Upper lobe of left lung (tissue), 6 donors: ENCODE results near the gene PTGFR. TPM values are rescaled to one million over a fixed set of nuclear protein-coding genes. Genes with fewer than 3 reads are reported as not detected.

Experiments used
- ATAC-seq, 2 donors: fragments of 200-7000 bp; cut with Tn5 transposase; one replicate each; pipeline ENCODE4 v1.9.1; 2022; ENCODE audit warnings: mild to moderate bottlenecking in 2 of 2, moderate library complexity in 2 of 2; ENCODE audit not compliant: low FRiP score in 2 of 2
- DNase-seq, 2 donors: peaks; one replicate each; pipeline ENCODE4 v3.0.0-alpha.2; 2019 to 2020
- H3K27ac ChIP-seq, 4 donors: fragments of 200-600 bp; sonication (generic); one replicate each; pipeline ENCODE4 v1.5.1; 2016 to 2019
- H3K27me3 ChIP-seq, 4 donors: fragments of 200-600 bp; sonication (generic); one replicate each; pipeline ENCODE4 v1.5.1; 2017 to 2019
- H3K36me3 ChIP-seq, 4 donors: fragments of 200-600 bp; sonication (generic); one replicate each; pipeline ENCODE4 v1.5.1; 2016 to 2019
- H3K4me1 ChIP-seq, 4 donors: fragments of 200-600 bp; sonication (generic); one replicate each; pipeline ENCODE4 v1.5.1; 2018 to 2019
- H3K4me3 ChIP-seq, 4 donors: fragments of 200-600 bp; sonication (generic); one replicate each; pipeline ENCODE4 v1.5.1; 2017 to 2019; ENCODE audit warnings: mild to moderate bottlenecking in 2 of 4, moderate library complexity in 1 of 4
- H3K9me3 ChIP-seq, 4 donors: fragments of 200-600 bp; sonication (generic); one replicate each; pipeline ENCODE4 v1.5.1; 2018 to 2019
- EP300 ChIP-seq, 4 donors: sonication (generic); formaldehyde crosslinking; IDR thresholded peaks; one replicate each; pipeline ENCODE4 v1.5.1; 2017; ENCODE audit warnings: antibody characterized with exemption in 4 of 4, control low read depth in 2 of 4
- POLR2A ChIP-seq, 4 donors: fragments of 450-650 bp; IDR thresholded peaks; one replicate each; pipeline ENCODE4 v1.5.1; 2016 to 2017; ENCODE audit warnings: antibody characterized with exemption in 4 of 4, mild to moderate bottlenecking in 2 of 4
- POLR2AphosphoS5 ChIP-seq, 2 donors: sonication (generic); formaldehyde crosslinking; IDR thresholded peaks; one replicate each; pipeline ENCODE4 v1.5.1; 2017; ENCODE audit warnings: antibody characterized with exemption in 2 of 2
- WGBS, 2 donors: methylation state at CpG; one replicate each; pipeline ENCODE4 v1.1.5; 2017 to 2018; 5-methylcytosine and 5-hydroxymethylcytosine counted together
- total RNA-seq, 6 donors: library from RNA; depleted of rRNA in 4 of 6; stranded (reverse); fragments of >200 nt in 4 of 6; gene quantifications; one replicate each; pipeline versions ENCODE4 v1.1.0 to v1.2.1, GENCODE V29; 2016 to 2021
- TF ChIP-seq, protein P1 (sequence below), 6 experiments: fragments of 450-650 bp in 4 of 6; fragments of 200-600 bp in 2 of 6; sonication (generic) in 2 of 6; IDR thresholded peaks; one replicate each; pipeline ENCODE4 v1.5.1; 2016 to 2019; ENCODE audit warnings: antibody characterized with exemption in 6 of 6
- donor health status: DM: no; HTN: no; CAD: no; lungs with moderate emphysema.
- donor health status: DM: no; HTN: yes; CAD: no; lungs with severe emphysema.

Gene PTGFR
- total RNA-seq, 6 donors from 2014 or later, result 0.78 to 4.7 (median 2.2) TPM

DNA sequence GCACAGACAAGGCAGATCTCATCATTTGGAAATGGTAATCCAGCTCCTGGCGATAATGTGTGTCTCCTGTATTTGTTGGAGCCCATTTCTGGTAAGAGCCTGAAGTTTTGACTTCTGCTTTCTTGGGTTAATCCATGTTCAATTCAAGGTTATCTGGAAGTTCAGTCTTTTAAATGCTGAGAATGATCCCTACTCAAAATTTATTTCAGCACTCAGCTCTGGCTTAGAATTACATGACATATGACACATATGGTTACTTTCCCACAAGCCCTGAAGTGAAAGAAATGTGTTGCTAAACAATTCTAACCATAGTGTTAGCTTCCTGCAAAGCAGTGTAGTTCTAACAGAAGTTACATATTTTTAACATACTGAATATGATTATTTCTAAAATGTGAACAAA is 2.7 kb downstream of the PTGFR start:
- no peak overlapping the region for H3K4me3 ChIP-seq
- 76 to 83% methylated on average over 1 of the region's 1 CpG for WGBS, 2 donors
- TF ChIP-seq POLR2A (IDR thresholded peaks at IDR 0.05), result no peak
- TF ChIP-seq POLR2AphosphoS5 (IDR thresholded peaks at IDR 0.05), result no peak
- no peak for TF ChIP-seq EP300 (IDR thresholded peaks at IDR 0.05)
- TF ChIP-seq, protein P1, sequence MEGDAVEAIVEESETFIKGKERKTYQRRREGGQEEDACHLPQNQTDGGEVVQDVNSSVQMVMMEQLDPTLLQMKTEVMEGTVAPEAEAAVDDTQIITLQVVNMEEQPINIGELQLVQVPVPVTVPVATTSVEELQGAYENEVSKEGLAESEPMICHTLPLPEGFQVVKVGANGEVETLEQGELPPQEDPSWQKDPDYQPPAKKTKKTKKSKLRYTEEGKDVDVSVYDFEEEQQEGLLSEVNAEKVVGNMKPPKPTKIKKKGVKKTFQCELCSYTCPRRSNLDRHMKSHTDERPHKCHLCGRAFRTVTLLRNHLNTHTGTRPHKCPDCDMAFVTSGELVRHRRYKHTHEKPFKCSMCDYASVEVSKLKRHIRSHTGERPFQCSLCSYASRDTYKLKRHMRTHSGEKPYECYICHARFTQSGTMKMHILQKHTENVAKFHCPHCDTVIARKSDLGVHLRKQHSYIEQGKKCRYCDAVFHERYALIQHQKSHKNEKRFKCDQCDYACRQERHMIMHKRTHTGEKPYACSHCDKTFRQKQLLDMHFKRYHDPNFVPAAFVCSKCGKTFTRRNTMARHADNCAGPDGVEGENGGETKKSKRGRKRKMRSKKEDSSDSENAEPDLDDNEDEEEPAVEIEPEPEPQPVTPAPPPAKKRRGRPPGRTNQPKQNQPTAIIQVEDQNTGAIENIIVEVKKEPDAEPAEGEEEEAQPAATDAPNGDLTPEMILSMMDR (IDR thresholded peaks at IDR 0.05), result no peak
- peaks cover 0 to 5% (median 0%) of the 10 kb centered on the region in 4 donors for H3K27me3 ChIP-seq
- ATAC-seq, result no peak
- no peaks in the 10 kb centered on the region for H3K9me3 ChIP-seq
- peaks cover 0 to 14% (median 7%) of the 10 kb centered on the region in 4 donors for H3K4me1 ChIP-seq
- H3K36me3 ChIP-seq, result no peaks in the 10 kb centered on the region
- no peak overlapping the region for H3K27ac ChIP-seq
- DNase-seq, result no peak

DNA sequence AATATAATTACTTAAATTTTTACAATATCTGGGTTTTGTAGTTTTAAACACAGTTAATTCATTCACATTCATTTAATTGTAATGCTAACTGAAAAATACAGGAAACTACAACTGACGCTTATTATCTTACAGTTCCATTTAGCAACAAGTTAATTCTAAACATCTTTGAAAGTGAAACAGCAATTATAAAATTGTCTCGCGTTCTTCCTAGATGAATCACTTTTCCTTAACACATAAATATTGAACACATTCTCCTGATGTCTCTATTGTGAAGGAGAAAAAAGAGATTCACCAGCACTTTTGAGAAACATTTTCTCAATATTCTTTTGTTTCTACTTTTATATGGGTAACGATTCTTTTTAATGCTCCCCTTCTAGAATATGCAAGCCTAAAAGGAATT is 6.4 kb downstream of the PTGFR start:
- ATAC-seq (no peak), DNase-seq (no peak)
- Histone ChIP-seq H3K4me1 (no peaks in the 10 kb centered on the region), H3K27me3 (no peaks in the 10 kb centered on the region), H3K27ac (no peak overlapping the region), H3K9me3 (no peaks in the 10 kb centered on the region), H3K4me3 (no peak overlapping the region), H3K36me3 (no peaks in the 10 kb centered on the region)
- no peak for TF ChIP-seq EP300 (IDR thresholded peaks at IDR 0.05)
- no peak for TF ChIP-seq POLR2AphosphoS5 (IDR thresholded peaks at IDR 0.05)
- TF ChIP-seq, protein P1 (IDR thresholded peaks at IDR 0.05), result no peak
- TF ChIP-seq POLR2A (IDR thresholded peaks at IDR 0.05), result no peak
- WGBS, 2 donors, result 78 to 81% methylated on average over 4 of the region's 4 CpGs

DNA sequence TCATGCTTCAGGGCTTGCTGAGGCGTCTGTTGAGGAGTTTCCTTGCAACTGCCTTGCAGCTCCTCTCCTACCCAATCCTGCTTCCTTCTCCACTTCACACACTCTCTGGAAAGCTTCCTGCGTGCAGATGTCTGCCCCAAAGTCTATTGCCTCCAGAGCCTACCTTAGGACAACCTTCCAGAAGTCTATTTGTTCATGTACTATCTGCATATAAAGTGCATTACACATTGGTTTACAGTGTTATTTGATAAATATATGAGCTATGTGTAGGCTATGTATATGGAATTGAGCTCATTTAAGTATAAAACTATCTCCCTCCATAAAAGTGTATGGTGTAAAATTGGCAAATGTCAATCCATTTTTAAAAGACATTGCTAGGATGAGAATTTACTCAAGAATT is 9.8 kb downstream of the PTGFR start:
- Histone ChIP-seq H3K36me3 (no peaks in the 10 kb centered on the region), H3K9me3 (no peaks in the 10 kb centered on the region), H3K4me1 (no peaks in the 10 kb centered on the region), H3K27me3 (no peaks in the 10 kb centered on the region), H3K4me3 (no peak overlapping the region), H3K27ac (no peak overlapping the region)
- ATAC-seq (no peak), DNase-seq (no peak)
- TF ChIP-seq POLR2AphosphoS5 (IDR thresholded peaks at IDR 0.05), result no peak
- TF ChIP-seq POLR2A (IDR thresholded peaks at IDR 0.05), result no peak
- TF ChIP-seq EP300 (IDR thresholded peaks at IDR 0.05), result no peak
- TF ChIP-seq, protein P1 (IDR thresholded peaks at IDR 0.05), result no peak
- 60 to 63% methylated on average over 2 of the region's 2 CpGs for WGBS, 2 donors

DNA sequence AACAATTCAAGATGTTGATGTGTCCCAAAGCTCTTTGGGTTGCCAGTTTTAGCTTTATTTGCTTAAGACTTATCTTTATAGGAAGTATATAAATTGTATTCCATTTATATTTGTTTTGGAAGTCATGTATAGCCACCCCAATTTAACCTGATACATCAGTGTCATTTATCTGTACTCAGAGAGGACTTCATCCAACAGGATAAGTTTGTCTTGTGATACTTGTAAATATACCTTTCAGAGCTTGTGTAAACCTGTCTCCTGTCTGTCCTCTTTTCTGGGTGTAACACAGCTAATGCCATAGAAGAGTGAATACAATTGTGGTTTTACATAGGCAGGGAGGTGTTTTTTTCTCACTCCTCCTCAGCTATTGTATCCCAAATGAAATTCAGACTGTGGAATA is 10.4 kb downstream of the PTGFR start:
- H3K36me3 ChIP-seq, result no peaks in the 10 kb centered on the region
- no peak overlapping the region for H3K4me3 ChIP-seq
- no peaks in the 10 kb centered on the region for H3K4me1 ChIP-seq
- DNase-seq (no peak), ATAC-seq (no peak)
- H3K9me3 ChIP-seq, result no peaks in the 10 kb centered on the region
- H3K27me3 ChIP-seq, result no peaks in the 10 kb centered on the region
- H3K27ac ChIP-seq, result no peak overlapping the region
- TF ChIP-seq EP300 (IDR thresholded peaks at IDR 0.05) (no peak), POLR2A (IDR thresholded peaks at IDR 0.05) (no peak), POLR2AphosphoS5 (IDR thresholded peaks at IDR 0.05) (no peak)
- TF ChIP-seq, protein P1 (IDR thresholded peaks at IDR 0.05), result no peak

DNA sequence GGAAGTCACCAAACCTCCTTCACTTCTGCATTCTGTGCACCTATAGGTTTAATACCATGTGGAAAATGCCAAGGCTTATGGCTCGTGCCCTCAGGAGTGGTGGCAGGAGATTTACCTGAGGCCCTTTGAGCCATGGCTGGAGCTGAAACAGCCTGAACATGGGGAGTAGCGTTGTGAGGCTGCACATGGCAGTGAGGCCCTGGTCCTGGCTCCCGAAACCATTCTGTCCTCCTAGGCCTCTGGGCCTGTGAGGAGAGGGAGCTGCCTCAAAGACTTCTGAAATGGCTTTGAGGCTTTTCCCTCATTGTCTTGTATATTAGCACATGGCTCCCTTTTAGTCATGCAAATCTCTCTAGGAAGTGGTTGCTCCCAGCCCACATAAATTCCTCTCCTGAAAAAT is 20.6 kb downstream of the PTGFR start:
- ATAC-seq (peak in 1 of 2 donors; percentile 25), DNase-seq (no peak)
- Histone ChIP-seq H3K4me3 (no peak overlapping the region), H3K4me1 (no peaks in the 10 kb centered on the region), H3K27me3 (no peaks in the 10 kb centered on the region), H3K27ac (no peak overlapping the region), H3K9me3 (peaks cover 0 to 15% (median 14%) of the 10 kb centered on the region in 4 donors), H3K36me3 (no peaks in the 10 kb centered on the region)
- TF ChIP-seq POLR2AphosphoS5 (IDR thresholded peaks at IDR 0.05) (no peak), POLR2A (IDR thresholded peaks at IDR 0.05) (no peak), EP300 (IDR thresholded peaks at IDR 0.05) (no peak)
- TF ChIP-seq, protein P1 (IDR thresholded peaks at IDR 0.05), result no peak
- WGBS, 2 donors, result 87 to 88% methylated on average over 3 of the region's 3 CpGs
